IMR-90 (cell line): ENCODE measurements around the gene SOBP.

Experiments used
- CEBPB ChIP-seq: IDR thresholded peaks from 2 replicates; pipeline ENCODE4 v1.6.1; 2012; ENCODE audit warnings: low read depth, low read length, improper control_type of control experiment
- CHD1 ChIP-seq: IDR thresholded peaks from 2 replicates; pipeline ENCODE4 v1.6.1; 2012; ENCODE audit warnings: low read depth, low read length, improper control_type of control experiment
- FOS ChIP-seq: fragments of 150-350 bp; IDR thresholded peaks from 2 replicates; pipeline ENCODE4 v1.6.1; 2016; ENCODE audit warnings: low read depth, low read length
- MAFK ChIP-seq: IDR thresholded peaks from 2 replicates; pipeline ENCODE4 v1.6.1; 2012; ENCODE audit warnings: low read depth, low read length, improper control_type of control experiment
- MXI1 ChIP-seq: IDR thresholded peaks from 2 replicates; pipeline ENCODE4 v1.6.1; 2012; ENCODE audit warnings: low read depth, mild to moderate bottlenecking, low read length, moderate library complexity, borderline replicate concordance
- POLR2A ChIP-seq: IDR thresholded peaks from 2 replicates; pipeline ENCODE4 v1.6.1; 2012; ENCODE audit warnings: mild to moderate bottlenecking, low read depth, low read length
- RAD21 ChIP-seq: IDR thresholded peaks from 2 replicates; pipeline ENCODE4 v1.6.1; 2012; ENCODE audit warnings: low read length, improper control_type of control experiment
- RCOR1 ChIP-seq: IDR thresholded peaks from 2 replicates; pipeline ENCODE4 v1.6.1; 2012; ENCODE audit warnings: mild to moderate bottlenecking, low read length, improper control_type of control experiment; ENCODE audit not compliant: insufficient replicate concordance
- SMC3 ChIP-seq: fragments of 150-350 bp; IDR thresholded peaks from 2 replicates; pipeline ENCODE4 v1.6.1; 2016; ENCODE audit warnings: low read depth, mild to moderate bottlenecking, antibody characterized with exemption, low read length, moderate library complexity
- TF ChIP-seq, protein P1 (sequence below): conservative IDR thresholded peaks from 2 replicates; pipeline ENCODE4 v1.5.1; 2012; ENCODE audit warnings: mild to moderate bottlenecking, low read depth, low read length, improper control_type of control experiment
- TF ChIP-seq, protein P2 (sequence below): fragments of 150-350 bp; IDR thresholded peaks from 2 replicates; pipeline ENCODE4 v1.6.1; 2017; ENCODE audit warnings: mild to moderate bottlenecking, antibody characterized with exemption, low read length, low read depth

GRCh38 chr6:107600936-107601335 lies 111.0 kb downstream of the SOBP start:
- no peak for TF ChIP-seq POLR2A
- TF ChIP-seq, protein P1, sequence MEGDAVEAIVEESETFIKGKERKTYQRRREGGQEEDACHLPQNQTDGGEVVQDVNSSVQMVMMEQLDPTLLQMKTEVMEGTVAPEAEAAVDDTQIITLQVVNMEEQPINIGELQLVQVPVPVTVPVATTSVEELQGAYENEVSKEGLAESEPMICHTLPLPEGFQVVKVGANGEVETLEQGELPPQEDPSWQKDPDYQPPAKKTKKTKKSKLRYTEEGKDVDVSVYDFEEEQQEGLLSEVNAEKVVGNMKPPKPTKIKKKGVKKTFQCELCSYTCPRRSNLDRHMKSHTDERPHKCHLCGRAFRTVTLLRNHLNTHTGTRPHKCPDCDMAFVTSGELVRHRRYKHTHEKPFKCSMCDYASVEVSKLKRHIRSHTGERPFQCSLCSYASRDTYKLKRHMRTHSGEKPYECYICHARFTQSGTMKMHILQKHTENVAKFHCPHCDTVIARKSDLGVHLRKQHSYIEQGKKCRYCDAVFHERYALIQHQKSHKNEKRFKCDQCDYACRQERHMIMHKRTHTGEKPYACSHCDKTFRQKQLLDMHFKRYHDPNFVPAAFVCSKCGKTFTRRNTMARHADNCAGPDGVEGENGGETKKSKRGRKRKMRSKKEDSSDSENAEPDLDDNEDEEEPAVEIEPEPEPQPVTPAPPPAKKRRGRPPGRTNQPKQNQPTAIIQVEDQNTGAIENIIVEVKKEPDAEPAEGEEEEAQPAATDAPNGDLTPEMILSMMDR = no peak
- no peak for TF ChIP-seq MAFK
- no peak for TF ChIP-seq RAD21
- TF ChIP-seq CEBPB = no peak
- no peak for TF ChIP-seq MXI1
- no peak for TF ChIP-seq CHD1
- TF ChIP-seq FOS = no peak
- no peak for TF ChIP-seq RCOR1
- TF ChIP-seq, protein P2, sequence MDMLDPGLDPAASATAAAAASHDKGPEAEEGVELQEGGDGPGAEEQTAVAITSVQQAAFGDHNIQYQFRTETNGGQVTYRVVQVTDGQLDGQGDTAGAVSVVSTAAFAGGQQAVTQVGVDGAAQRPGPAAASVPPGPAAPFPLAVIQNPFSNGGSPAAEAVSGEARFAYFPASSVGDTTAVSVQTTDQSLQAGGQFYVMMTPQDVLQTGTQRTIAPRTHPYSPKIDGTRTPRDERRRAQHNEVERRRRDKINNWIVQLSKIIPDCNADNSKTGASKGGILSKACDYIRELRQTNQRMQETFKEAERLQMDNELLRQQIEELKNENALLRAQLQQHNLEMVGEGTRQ = no peak
- TF ChIP-seq SMC3 = no peak
